OCI-LY3 (cell line): ENCODE data around the gene BIRC6.
A peak's percentile ranks its signal among the peaks of the same experiment; 100 is the strongest.

Experiments
- H2AFZ ChIP-seq: fragments of 200-600, 300-600 bp; shearing (Covaris generic); 2 replicates; pipeline ENCODE4 v1.6.0; 2014; ENCODE audit warnings: antibody characterized with exemption, low read depth, low read length
- H3K27ac ChIP-seq: fragments of 200-600, 300-600 bp; sonication (generic); 2 replicates; pipeline ENCODE4 v1.5.1; 2014; ENCODE audit warnings: mild to moderate bottlenecking, low read length, moderate library complexity, mixed read lengths
- H3K27me3 ChIP-seq: fragments of 200-600, 300-600 bp; sonication (generic); 2 replicates; pipeline ENCODE4 v1.6.1; 2014; ENCODE audit warnings: low read depth, low read length, mixed read lengths
- H3K36me3 ChIP-seq: fragments of 200-600, 300-600 bp; sonication (generic); replicated peaks from 2 replicates; pipeline ENCODE3; 2014; ENCODE audit warnings: low read depth, low read length, mixed read lengths
- H3K4me1 ChIP-seq: fragments of 300-600, 200-600 bp; sonication (generic); 2 replicates; pipeline ENCODE4 v1.6.1; 2014; ENCODE audit warnings: low read length, mixed read lengths
- H3K4me2 ChIP-seq: fragments of 200-600, 300-600 bp; sonication (generic); 2 replicates; pipeline ENCODE4 v1.6.1; 2014; ENCODE audit warnings: low read length, mixed read lengths
- H3K4me3 ChIP-seq: fragments of 300-600, 200-600 bp; sonication (generic); 2 replicates; pipeline ENCODE4 v1.5.1; 2014; ENCODE audit warnings: antibody characterized with exemption, mild to moderate bottlenecking, low read length, moderate library complexity
- H3K79me2 ChIP-seq: fragments of 300-600, 200-600 bp; shearing (Covaris generic); 2 replicates; pipeline ENCODE4 v1.6.1; 2014; ENCODE audit warnings: mild to moderate bottlenecking, low read length, mixed read lengths
- H3K9ac ChIP-seq: fragments of 300-600, 200-600 bp; shearing (Covaris generic); 2 replicates; pipeline ENCODE4 v1.6.0; 2014; ENCODE audit warnings: mild to moderate bottlenecking, low read length, moderate library complexity
- H3K9me3 ChIP-seq: fragments of 200-600, 300-600 bp; shearing (Covaris generic); 2 replicates; pipeline ENCODE4 v1.6.1; 2014; ENCODE audit warnings: low read length, mixed read lengths; ENCODE audit not compliant: insufficient read depth
- H4K20me1 ChIP-seq: fragments of 200-600, 300-600 bp; sonication (generic); 2 replicates; pipeline ENCODE4 v1.6.1; 2016; ENCODE audit warnings: low read length, mixed read lengths; ENCODE audit not compliant: insufficient read depth
- CTCF ChIP-seq: fragments of 200-600, 300-600 bp; sonication (generic); IDR thresholded peaks from 2 replicates; pipeline ENCODE4 v1.5.1; 2014; ENCODE audit warnings: antibody characterized with exemption, low read length, low read depth
- EZH2phosphoT487 ChIP-seq: fragments of 200-600 bp; shearing (Covaris generic); IDR thresholded peaks from 2 replicates; pipeline ENCODE4 v1.6.1; 2018; ENCODE audit warnings: antibody characterized with exemption, mixed run types, low read depth

The BIRC6 gene

GRCh38 chr2:32504877-32505478, 148.2 kb downstream of the BIRC6 start:
- Histone ChIP-seq H3K79me2 (no peaks in the 10 kb centered on the region; the same call in 1 of the 2 replicates), H3K4me2 (0 out of 2 replicates have a peak overlapping the region, but pooled peaks have one; percentile 5), H3K9me3 (no peaks in the 10 kb centered on the region), H4K20me1 (peaks cover 21% of the 10 kb centered on the region), H3K27me3 (no peaks in the 10 kb centered on the region), H3K9ac (no peak overlapping the region), H3K27ac (no peak overlapping the region), H3K4me1 (peaks cover 28% of the 10 kb centered on the region), H3K36me3 (peaks cover 49% of the 10 kb centered on the region), H3K4me3 (no peak overlapping the region), H2AFZ (no peak overlapping the region)
- TF ChIP-seq CTCF (no peak), EZH2phosphoT487 (no peak)

- Histone ChIP-seq H3K27me3 (no peaks in the 10 kb centered on the region), H3K9me3 (no peaks in the 10 kb centered on the region), H2AFZ (no peak overlapping the region), H3K4me2 (peak overlapping the region; percentile 48), H3K4me3 (peak overlapping the region; percentile 10; the same call in 1 of the 2 replicates), H3K36me3 (peaks cover 49% of the 10 kb centered on the region), H4K20me1 (peaks cover 21% of the 10 kb centered on the region), H3K4me1 (peaks cover 28% of the 10 kb centered on the region), H3K79me2 (no peaks in the 10 kb centered on the region; the same call in 1 of the 2 replicates), H3K27ac (no peak overlapping the region), H3K9ac (no peak overlapping the region)
- TF ChIP-seq EZH2phosphoT487 = no peak
- no peak for TF ChIP-seq CTCF
Observed at GRCh38 chr2:32506446-32506845, 149.6 kb downstream of the BIRC6 start.

GRCh38 chr2:32514946-32515345, 158.1 kb downstream of the BIRC6 start:
- no peak overlapping the region for H3K4me2 ChIP-seq
- H4K20me1 ChIP-seq = no peaks in the 10 kb centered on the region
- H2AFZ ChIP-seq = no peak overlapping the region
- H3K9me3 ChIP-seq = no peaks in the 10 kb centered on the region
- no peak overlapping the region for H3K27ac ChIP-seq
- H3K27me3 ChIP-seq = no peaks in the 10 kb centered on the region
- no peak overlapping the region for H3K9ac ChIP-seq
- TF ChIP-seq EZH2phosphoT487 (no peak), CTCF (no peak)
- H3K4me3 ChIP-seq = no peak overlapping the region
- peaks cover 42% of the 10 kb centered on the region for H3K36me3 ChIP-seq
- H3K4me1 ChIP-seq = no peaks in the 10 kb centered on the region
- no peaks in the 10 kb centered on the region for H3K79me2 ChIP-seq

- Histone ChIP-seq H3K9me3 (no peaks in the 10 kb centered on the region), H3K27me3 (no peaks in the 10 kb centered on the region), H2AFZ (no peak overlapping the region), H4K20me1 (no peaks in the 10 kb centered on the region), H3K4me2 (no peak overlapping the region), H3K9ac (no peak overlapping the region), H3K4me1 (no peaks in the 10 kb centered on the region), H3K79me2 (no peaks in the 10 kb centered on the region), H3K4me3 (no peak overlapping the region), H3K27ac (no peak overlapping the region), H3K36me3 (peaks cover 43% of the 10 kb centered on the region)
- no peak for TF ChIP-seq CTCF
- no peak for TF ChIP-seq EZH2phosphoT487
Observed at GRCh38 chr2:32516567-32516966, 159.7 kb downstream of the BIRC6 start.
